Vagina (tissue), 2 donors: Measurements from ENCODE around the gene CELA2B.

Experiments used
- POLR2A ChIP-seq, 2 donors: fragments of 450-650 bp; IDR thresholded peaks; one replicate each; pipeline ENCODE4 v1.6.1; 2017; ENCODE audit warnings: antibody characterized with exemption in 2 of 2, mild to moderate bottlenecking in 2 of 2, moderate library complexity in 2 of 2
- POLR2AphosphoS5 ChIP-seq, 2 donors: sonication (generic); formaldehyde crosslinking; IDR thresholded peaks; one replicate each; pipeline ENCODE4 v1.9.0; 2017; ENCODE audit warnings: antibody characterized with exemption in 2 of 2, mild to moderate bottlenecking in 2 of 2, low read depth in 1 of 2; ENCODE audit not compliant: insufficient read depth in 1 of 2
- TF ChIP-seq, protein P1 (sequence below), 3 experiments: fragments of 450-650 bp in 2 of 3; fragments of 200-600 bp in 1 of 3; sonication (generic) in 1 of 3; IDR thresholded peaks; one replicate each; pipeline ENCODE4 v1.5.1; 2017 to 2019; ENCODE audit warnings: antibody characterized with exemption in 3 of 3, mild to moderate bottlenecking in 2 of 3, moderate library complexity in 2 of 3

- TF ChIP-seq, protein P1, sequence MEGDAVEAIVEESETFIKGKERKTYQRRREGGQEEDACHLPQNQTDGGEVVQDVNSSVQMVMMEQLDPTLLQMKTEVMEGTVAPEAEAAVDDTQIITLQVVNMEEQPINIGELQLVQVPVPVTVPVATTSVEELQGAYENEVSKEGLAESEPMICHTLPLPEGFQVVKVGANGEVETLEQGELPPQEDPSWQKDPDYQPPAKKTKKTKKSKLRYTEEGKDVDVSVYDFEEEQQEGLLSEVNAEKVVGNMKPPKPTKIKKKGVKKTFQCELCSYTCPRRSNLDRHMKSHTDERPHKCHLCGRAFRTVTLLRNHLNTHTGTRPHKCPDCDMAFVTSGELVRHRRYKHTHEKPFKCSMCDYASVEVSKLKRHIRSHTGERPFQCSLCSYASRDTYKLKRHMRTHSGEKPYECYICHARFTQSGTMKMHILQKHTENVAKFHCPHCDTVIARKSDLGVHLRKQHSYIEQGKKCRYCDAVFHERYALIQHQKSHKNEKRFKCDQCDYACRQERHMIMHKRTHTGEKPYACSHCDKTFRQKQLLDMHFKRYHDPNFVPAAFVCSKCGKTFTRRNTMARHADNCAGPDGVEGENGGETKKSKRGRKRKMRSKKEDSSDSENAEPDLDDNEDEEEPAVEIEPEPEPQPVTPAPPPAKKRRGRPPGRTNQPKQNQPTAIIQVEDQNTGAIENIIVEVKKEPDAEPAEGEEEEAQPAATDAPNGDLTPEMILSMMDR (IDR thresholded peaks at IDR 0.05) = no peak
- no peak for TF ChIP-seq POLR2A (IDR thresholded peaks at IDR 0.05)
- no peak for TF ChIP-seq POLR2AphosphoS5 (IDR thresholded peaks at IDR 0.05; ENCODE audit: insufficient read depth in 1 of 2, low read depth in 1 of 2)
Observed at GRCh38 chr1:15428815-15429435, 47.0 kb upstream of the CELA2B start.
